ENCODE data around the gene PNMA1. TPM values are rescaled to one million over a fixed set of nuclear protein-coding genes. Genes with fewer than 3 reads are reported as not detected.
"Not testable (repeated sequence)": the region's sequence is repeated elsewhere in the genome, so short reads cannot be mapped to it uniquely, and the experiment has no call there.

PNMA1 gene
- total RNA-seq, 1 donor from 2014 or later = 46.1 TPM

DNA sequence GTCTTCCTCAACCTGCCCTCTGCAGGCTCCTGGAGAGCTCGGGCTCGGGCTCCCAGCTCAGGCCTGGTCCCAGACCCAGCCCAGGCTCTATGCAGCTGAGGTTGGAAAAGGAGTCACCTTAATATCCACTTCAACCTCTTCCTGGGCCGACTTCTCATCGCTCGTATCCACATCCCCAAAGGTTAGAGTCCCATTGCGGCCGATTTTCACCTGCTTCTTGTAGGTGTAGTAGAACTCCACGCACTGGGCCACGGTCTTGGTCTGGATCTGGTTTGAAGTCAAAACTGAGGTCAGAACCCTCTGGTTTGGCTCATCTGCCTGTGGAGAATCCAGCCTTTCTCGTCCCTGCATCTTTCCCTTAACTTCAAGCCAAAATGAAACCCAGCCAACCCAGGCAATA lies 8.4 kb upstream of the PNMA1 start:
- ATAC-seq (no peak), DNase-seq (ENCODE audit: low spot score) (no peak)
- intact Hi-C loops (cut with DNase I) = loop anchor here (10.0 kb wide), 1 partner anchor 222 kb away; no protein-coding TSS in a partner anchor

- DNase-seq (ENCODE audit: low spot score) (no peak), ATAC-seq (no peak)
- intact Hi-C loops (cut with DNase I) = loop anchor here (2.0 to 10.0 kb wide), 2 partner anchors 62 to 224 kb away; no protein-coding TSS in a partner anchor
Observed at GRCh38 chr14:73721101-73721821, 7.1 kb upstream of the PNMA1 start.

DNA sequence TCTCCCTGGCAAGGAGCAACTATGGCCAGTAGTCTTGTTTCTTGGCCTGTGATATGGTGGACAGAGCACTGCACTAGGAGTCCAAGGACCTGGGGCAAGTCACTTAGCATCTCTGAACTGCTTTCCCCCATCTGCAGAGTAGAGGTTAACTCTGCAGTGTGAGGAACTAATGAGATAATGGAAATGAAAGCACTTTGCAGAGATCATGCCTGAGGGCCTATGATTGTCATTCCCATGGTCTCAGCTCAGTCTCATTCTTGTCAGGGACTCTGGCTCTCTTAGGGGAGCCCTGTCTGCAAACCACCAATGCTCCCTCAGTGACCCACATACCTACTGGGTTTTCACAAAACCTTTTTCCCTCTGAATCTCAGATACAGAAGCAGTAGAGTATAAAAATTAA lies 6.5 kb upstream of the PNMA1 start:
- no peak for DNase-seq (ENCODE audit: low spot score)
- intact Hi-C loops (cut with DNase I) = loop anchor here (2.0 to 10.0 kb wide), 2 partner anchors 62 to 224 kb away; no protein-coding TSS in a partner anchor
- no peak for ATAC-seq

- ATAC-seq = no peak
- no peak for DNase-seq (ENCODE audit: low spot score)
- intact Hi-C loops (cut with DNase I) = loop anchor here (2.0 to 10.0 kb wide), 2 partner anchors 63 to 225 kb away; no protein-coding TSS in a partner anchor
Observed at GRCh38 chr14:73719791-73720190, 5.6 kb upstream of the PNMA1 start.

DNA sequence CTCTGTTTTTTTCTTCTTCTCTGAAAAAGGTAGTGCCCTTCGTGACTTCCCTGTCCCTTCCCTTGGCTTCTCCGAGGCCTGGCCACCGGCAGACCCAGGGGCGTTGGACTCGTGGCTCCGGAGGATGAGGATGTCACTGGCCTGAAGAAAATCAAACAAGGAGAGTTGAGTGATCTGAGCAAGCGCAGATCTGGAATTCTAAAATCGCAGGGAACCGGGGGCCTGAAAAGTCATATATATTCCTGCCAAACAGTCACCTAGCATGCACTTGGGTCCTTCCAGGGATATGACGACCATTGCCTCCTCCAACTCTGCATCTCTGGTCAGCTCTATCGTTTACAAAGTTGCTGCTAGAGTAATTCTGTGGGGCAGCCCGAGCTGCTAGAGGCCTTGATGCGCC lies 5.2 kb upstream of the PNMA1 start:
- no peak for ATAC-seq
- intact Hi-C loops (cut with DNase I) = no loop called here
- no peak for DNase-seq (ENCODE audit: low spot score)

- no peak for DNase-seq (ENCODE audit: low spot score)
- intact Hi-C loops (cut with DNase I) = no loop called here
- ATAC-seq = no peak
Observed at GRCh38 chr14:73718418-73719251, 4.5 kb upstream of the PNMA1 start.

- peak; percentile 3 for ATAC-seq
- intact Hi-C loops (cut with DNase I) = no loop called here
Observed at GRCh38 chr14:73717711-73718417, 3.7 kb upstream of the PNMA1 start.

GRCh38 chr14:73717266-73717665 lies 3.1 kb upstream of the PNMA1 start:
- intact Hi-C loops (cut with DNase I) = no loop called here
- no peak for ATAC-seq
- no peak for DNase-seq (ENCODE audit: low spot score)

More at GRCh38 chr14:73717711-73718417, 3.7 kb upstream of the PNMA1 start:
- DNase-seq (ENCODE audit: low spot score) = no peak

- DNase-seq (ENCODE audit: low spot score) (no peak), ATAC-seq (no peak)
- intact Hi-C loops (cut with DNase I) = no loop called here
Observed at GRCh38 chr14:73715707-73716106, 1.5 kb upstream of the PNMA1 start.

DNA sequence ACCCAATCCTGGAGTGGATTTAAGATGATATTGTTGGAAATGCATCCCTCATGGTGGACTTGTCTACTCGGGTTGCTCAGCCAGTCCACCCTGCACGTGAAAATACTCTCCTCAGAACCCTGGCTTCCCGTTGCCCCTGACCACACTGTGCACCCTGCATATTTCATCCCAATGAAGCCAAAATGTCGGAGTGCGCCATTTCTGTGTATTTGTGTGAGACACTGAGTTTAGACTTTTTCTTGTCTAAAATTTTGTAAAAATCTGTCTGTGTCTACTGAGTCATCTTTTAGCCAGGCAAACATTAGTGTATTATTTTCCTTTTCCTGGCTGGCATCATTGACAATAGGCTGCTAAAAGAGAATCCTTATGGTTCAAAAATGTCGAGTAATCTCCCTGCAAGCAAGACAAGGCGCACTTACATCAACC lies 485 bp upstream of the PNMA1 start:
- ATAC-seq = no peak
- no peak for DNase-seq (ENCODE audit: low spot score)
- intact Hi-C loops (cut with DNase I) = no loop called here

GRCh38 chr14:73713206-73713802 lies 880 bp downstream of the PNMA1 start:
- DNase-seq (ENCODE audit: low spot score) (no peak), ATAC-seq (peak; percentile 8)
- intact Hi-C loops (cut with DNase I) = no loop called here

GRCh38 chr14:73712540-73713180 lies 1.5 kb downstream of the PNMA1 start:
- intact Hi-C loops (cut with DNase I) = no loop called here
- DNase-seq (ENCODE audit: low spot score) (no peak), ATAC-seq (peak; percentile 38)

DNA sequence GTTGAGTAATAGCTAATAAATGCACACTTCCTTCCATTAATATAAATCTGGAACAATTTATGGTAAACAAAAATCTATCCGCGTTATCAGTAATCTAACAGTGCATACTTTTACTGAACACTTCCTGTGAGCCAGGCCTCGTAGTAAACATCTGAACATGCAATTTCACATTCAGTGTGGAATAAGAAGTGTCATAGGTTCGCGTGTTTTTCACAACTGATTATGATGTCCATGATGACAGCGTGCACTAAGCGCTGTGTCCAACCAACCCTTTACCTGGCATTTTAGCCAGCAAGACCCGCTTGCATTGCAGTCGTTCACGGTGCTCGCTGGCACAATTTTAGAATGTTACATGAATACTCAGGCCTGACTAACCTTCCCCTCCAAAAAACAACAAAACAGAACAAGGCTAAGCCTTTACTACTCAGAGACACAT lies 2.1 kb downstream of the PNMA1 start:
- ATAC-seq (no peak), DNase-seq (ENCODE audit: low spot score) (no peak)
- intact Hi-C loops (cut with DNase I) = no loop called here

- ATAC-seq (no peak), DNase-seq (ENCODE audit: low spot score) (no peak)
- intact Hi-C loops (cut with DNase I) = no loop called here
Observed at GRCh38 chr14:73710737-73711136, 3.4 kb downstream of the PNMA1 start.

DNA sequence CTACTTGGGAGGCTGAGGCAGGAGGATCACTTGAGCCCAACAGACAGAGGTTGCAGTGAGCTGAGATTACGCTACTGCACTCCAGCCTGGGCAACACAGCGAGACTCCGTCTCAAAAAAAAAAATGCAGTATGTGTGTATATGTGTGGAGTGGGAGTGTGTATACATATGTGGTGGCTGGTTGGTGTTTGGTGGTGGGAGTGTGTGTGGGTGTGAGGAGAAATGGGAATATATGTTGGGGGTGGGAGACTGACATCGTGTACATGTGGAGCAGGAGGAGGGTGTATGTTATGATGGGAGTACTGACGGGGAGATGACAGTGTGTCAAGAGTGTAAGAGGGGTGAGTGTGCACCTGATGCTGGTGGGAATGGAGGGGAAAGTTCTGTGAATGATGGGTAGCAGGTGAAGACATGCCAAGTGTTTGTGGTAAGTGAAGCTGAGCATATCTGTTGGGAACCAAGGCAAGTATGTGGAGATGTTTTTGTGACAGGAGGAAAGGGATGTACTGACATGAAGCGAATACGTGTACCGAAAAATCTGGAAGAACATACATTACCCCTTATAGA lies 4.2 kb downstream of the PNMA1 start:
- ATAC-seq (no peak), DNase-seq (ENCODE audit: low spot score) (no peak)
- intact Hi-C loops (cut with DNase I) = no loop called here

GRCh38 chr14:73708076-73708475 lies 6.1 kb downstream of the PNMA1 start:
- intact Hi-C loops (cut with DNase I); ATAC-seq; DNase-seq (ENCODE audit: low spot score): not testable (repeated sequence)

GRCh38 chr14:73700325-73700724 lies 13.9 kb downstream of the PNMA1 start:
- ATAC-seq = no peak

More at GRCh38 chr14:73700325-73700724, 13.9 kb downstream of the PNMA1 start:
- no peak for DNase-seq (ENCODE audit: low spot score)
- intact Hi-C loops (cut with DNase I) = no loop called here

Data from sciatic nerve (tissue), 2 donors.